T follicular helper cell (primary cell): ENCODE data around the gene FHIT.

Source experiments
- DNase-seq: peaks from one replicate; pipeline ENCODE4 v3.0.0-alpha.2; 2020; ENCODE audit warnings: low read depth

Gene FHIT

GRCh38 chr3:61169621-61170251 lies 81.5 kb downstream of the FHIT start:
- DNase-seq: no peak

DNA sequence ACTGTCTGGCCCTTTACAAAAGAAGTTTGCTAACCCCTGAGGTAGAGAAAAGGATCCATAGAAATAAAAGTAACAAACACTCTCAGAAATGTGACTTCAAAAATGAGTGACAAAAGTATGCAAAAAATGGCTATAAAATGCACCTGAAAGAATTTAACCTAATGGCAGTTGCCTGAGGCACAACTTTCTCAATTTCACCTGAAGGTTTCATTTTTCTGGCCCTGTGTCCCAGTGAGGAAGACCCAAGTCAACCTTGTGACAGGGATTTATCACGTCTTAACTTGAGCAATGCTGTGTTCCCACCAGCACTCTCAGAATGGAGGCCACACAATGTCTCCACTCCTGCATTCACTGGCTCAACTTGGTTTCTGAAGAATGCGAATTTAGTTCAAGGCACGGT lies 83.0 kb downstream of the FHIT start:
- no peak for DNase-seq

- DNase-seq: no peak
Observed at GRCh38 chr3:61162965-61163364, 88.3 kb downstream of the FHIT start.

GRCh38 chr3:61158667-61159066 lies 92.6 kb downstream of the FHIT start:
- DNase-seq: no peak

DNA sequence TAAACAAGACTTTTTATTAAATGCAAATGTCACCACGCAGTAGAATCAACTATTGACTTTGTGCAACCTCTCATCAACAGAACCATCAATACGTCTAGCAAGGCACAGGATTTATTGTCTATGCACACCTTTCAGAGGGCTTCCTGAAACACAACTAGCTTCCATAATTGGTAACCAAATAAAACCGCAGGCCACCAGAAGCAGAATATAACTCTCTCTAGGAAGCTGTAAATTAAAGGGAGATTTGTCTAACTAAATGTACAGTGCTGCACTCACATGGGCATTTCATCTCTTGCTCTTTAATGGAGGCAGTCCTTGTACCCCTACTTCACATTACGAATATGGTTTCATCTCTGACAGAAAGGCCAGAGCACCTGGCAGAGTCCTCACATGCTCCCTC lies 93.0 kb downstream of the FHIT start:
- no peak for DNase-seq

GRCh38 chr3:61157414-61157813 lies 93.8 kb downstream of the FHIT start:
- DNase-seq: no peak

GRCh38 chr3:61155701-61156292 lies 95.5 kb downstream of the FHIT start:
- DNase-seq: no peak

GRCh38 chr3:61154457-61155198 lies 96.6 kb downstream of the FHIT start:
- DNase-seq: no peak

DNA sequence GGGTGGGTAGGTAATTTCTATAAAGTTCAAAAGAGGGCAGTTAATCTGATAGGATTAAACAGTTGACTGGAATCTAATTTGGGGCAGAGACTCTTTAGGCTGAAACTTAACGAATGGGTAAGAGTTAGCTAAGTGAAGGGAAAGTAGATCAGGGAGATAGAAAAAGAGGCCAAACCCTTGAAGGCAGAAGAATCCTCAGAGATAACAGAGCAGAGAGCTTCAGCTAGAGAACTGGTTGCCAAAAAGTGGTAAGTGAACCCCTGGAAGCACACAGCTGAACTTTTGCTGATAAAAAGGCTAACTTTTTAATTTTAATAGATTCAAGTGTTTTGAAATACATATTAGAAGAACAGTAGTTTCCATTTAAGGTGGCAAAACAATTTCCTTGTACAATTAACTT lies 99.2 kb downstream of the FHIT start:
- DNase-seq: no peak

- DNase-seq: no peak
Observed at GRCh38 chr3:61149236-61149635, 102.0 kb downstream of the FHIT start.

DNA sequence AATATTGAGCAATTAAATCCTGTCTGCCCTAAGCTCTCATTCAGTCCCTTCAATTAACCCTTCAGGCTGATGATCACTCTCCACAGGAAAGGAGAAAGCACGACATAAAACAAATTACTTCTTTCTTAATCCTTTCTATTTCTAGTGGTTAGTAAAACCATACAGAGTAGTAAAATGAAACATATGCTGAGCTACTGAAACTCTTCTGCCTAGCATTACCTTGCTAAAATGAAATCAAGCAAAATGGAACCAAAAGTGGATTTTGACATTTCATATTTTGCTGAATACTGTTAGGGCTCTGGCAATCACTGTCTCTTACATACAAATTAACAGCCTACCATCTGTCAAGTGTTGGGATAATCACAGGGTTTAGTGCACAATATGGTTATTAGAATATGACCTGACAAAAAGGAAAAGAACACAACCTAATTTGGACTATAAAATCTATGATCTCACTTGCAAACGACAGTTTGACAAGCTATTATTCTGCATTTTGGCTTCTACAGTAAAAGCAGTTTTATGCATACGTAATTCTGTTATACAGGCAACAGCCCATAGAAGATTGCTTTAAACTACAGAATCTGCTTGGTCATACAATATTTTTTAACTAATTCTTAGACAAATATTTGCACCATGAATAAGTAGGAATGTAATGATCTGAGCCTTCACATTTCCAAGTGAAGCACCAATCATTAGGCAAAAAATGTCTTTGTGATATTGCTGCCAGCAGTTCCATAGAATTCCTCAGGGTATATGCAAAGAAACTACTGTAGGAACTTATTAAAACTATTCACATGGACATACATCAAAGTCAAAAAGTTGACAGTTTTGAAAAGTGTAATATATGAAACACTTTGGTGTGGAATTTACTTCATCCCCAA lies 105.0 kb downstream of the FHIT start:
- no peak for DNase-seq

DNA sequence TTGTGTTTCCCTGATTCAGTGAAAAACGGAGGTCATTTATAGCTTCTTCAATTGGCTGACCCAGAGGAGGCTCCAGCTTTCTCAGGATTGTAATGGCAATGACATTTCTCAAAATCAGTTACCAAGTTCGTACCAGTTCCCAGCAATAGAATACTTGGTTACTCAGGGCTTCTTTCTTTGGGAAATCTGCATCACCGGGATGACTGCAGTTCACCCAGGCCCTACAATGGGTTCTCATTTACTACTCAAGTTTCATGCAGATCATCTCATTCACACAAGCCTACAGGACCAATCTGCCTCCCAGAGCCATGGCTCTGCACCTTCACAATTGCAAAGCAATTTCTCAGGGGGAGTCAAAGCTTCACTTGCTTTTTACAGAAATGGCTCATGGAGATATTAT lies 109.6 kb downstream of the FHIT start:
- no peak for DNase-seq

DNA sequence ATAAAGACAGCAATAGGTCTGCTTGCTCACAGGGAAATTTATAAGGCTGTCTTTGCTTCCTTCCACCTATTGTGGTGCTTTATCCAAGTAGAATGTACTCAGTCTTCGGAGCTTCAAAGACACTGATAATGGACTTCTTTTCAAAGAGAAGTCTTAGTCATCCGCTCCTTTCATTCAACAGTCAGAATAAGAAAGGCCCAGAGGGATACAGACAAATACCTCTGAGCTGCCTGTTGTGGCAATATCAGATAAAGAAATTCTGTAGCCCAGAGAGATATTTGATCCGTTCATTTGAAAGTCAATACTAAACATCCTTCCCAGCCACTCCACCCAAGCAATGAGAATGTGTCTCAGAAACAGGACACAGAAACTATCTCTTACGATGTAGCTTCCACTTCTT lies 110.0 kb downstream of the FHIT start:
- DNase-seq: no peak

GRCh38 chr3:61139686-61140085 lies 111.6 kb downstream of the FHIT start:
- DNase-seq: no peak

DNA sequence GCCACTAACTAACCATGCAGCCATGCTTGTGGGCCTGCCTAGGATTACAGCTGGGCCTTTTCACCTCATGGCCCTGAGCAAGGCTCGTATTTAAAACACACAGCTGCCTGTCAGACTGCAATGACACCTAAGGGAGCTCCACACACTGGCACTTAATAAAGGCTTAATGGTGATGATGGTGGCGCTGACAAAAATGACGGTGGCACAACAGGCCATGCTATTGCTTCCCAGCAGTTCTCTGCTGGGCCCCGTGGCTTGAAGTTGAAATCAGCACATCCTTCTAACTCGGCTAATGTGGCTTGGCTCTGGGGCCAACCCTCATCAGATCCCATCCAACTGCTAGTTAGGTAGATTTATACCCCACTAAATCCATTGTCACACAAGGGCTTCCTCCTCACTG lies 112.9 kb downstream of the FHIT start:
- DNase-seq: no peak

DNA sequence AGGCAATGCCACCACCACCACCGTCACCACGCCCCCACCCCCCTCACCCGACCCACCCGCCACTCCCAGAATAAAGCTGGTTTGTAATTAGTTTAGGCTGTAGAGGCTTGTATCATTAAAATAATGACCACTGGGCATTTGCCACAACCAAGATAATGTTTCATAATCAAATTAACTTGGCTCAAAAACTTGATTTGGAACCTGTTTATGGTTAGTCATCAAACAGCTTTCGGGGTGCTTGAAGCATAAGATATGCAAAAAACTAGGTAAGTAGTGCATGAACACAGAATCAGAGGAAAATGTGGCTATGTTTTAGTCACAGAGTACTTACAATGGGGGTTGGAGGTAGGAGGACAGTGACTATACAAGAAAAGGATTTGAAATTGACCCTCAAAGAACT lies 115.1 kb downstream of the FHIT start:
- no peak for DNase-seq

DNA sequence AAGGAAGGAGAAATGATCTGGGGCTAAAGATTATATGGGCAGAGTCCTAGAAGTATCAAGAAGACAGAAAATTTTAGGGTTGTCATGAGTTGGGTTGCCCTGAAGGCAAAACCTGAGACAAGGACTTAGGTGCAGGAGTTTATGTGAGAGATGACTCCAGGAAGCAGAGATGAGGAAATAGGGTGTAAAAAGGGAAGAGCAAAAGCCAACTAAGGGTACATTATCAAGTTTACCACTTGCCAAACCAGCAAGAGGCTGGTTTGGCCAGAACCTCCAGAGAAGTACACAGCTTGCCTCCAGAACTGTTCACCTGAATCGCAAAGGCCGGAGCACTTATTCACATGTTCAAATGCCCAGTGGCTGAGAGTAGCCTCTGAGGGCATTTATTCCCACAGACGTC lies 116.7 kb downstream of the FHIT start:
- DNase-seq: no peak

DNA sequence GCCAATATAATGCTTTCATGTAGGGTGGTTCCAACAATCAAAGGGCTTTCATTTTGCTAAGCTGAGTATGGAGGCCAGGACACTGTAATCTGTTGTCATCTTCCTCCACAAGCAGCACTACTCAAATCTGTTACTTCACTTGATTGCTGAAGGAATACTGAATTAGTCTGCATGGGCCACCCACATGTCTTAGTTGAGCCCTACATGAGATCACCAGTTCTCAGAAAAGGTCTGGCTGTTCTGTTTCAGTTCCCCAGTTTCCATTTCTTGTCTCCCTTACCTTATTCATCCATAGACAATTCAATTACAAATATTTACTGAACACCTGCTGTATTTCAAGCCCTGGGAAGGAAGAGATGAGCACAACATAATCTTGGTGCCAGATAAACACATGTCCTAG lies 119.2 kb downstream of the FHIT start:
- no peak for DNase-seq

- no peak for DNase-seq
Observed at GRCh38 chr3:61118830-61119229, 132.4 kb downstream of the FHIT start.

DNA sequence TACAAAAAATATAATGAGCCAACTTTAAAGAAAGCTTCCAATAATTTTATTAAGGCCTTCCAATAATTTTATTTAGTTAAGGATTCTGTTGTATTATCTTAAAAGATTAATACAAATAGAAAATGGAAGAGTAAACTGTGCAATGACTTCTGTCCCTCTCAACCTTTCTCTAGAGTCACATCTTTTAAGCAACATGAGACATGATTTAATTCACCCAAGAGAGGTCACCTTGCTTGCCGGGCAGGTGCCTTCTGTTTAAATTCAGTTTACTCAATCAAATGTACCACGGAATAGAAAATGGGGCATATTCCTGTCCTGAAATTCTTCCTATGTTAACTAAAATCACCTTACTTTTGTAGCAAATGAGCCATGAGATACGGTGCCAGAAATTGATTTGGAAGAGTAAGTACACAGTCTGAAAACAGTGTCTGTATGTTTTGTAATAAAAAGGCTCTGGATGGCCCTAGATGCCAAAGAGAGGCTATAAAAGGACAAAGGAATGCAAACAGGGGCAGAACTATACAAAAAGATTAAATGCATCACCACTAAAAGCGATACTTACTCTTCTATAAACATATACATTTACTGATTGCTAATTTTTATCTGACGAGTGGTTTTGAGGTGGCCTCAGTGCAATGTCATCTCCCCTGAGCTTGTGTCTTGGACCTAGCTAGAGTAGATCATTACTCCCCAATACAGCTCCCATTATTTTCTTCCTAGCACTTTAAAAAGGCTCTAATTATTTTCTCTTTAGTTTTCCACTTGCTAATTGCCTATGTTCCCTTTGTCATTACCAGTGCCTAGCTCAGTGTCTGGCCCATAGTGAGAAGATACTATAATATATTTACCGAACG lies 134.0 kb downstream of the FHIT start:
- no peak for DNase-seq

DNA sequence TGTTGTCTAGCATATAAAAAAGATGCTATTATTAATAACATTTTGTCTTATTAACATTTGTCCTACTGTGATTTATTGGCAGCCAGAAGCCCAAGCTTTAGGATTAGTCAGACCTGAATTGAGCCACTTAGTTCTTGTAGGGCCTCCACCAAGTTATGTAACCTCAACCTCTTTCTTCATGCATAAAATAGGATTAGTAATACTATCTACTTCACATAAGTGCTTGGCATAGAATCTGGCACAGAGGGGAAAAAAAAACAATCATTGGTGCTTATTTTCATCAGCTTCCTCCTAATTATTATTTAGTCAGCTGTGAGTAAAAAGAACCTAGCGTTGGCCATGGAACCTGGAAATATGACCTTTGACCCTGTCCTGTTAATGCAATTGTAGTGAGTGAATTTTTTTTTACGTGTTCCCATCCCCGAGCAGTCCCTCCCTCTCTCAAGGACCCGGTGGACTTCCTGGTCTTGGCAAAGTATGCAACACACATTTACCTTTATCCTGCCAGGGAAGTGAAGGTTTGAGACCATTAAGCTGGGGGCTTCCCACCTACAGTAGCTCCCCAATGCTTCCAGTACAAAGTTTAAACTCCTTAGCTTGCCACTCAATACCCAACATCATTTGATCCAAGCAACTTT lies 136.8 kb downstream of the FHIT start:
- no peak for DNase-seq
